PFSK-1 (cell line): ENCODE measurements around the gene MIPOL1.

ENCODE experiments used
- REST ChIP-seq, 2 experiments: IDR thresholded peaks; 2 replicates each; pipeline versions ENCODE4 v1.6.1 to v1.8.0; 2011 to 2012; ENCODE audit warnings: low read depth in 2 of 2, low read length in 2 of 2, control low read depth in 1 of 2, inconsistent platforms in 1 of 2, mild to moderate bottlenecking in 1 of 2, moderate library complexity in 1 of 2; ENCODE audit not compliant: insufficient read depth in 1 of 2
- SIN3A ChIP-seq: IDR thresholded peaks from 2 replicates; pipeline ENCODE4 v1.6.1; 2012; ENCODE audit warnings: mild to moderate bottlenecking, low read length, moderate library complexity, borderline replicate concordance; ENCODE audit not compliant: insufficient read depth

GRCh38 chr14:37598747-37599506 lies 401.2 kb downstream of the MIPOL1 start:
- TF ChIP-seq REST (IDR thresholded peaks at IDR 0.05; ENCODE audit: insufficient read depth in 1 of 2, low read depth in 2 of 2, low read length in 2 of 2) (no peak), SIN3A (no peak)
